GM23338 (cell line): ENCODE results near the gene SUB1. TPM values are rescaled to one million over a fixed set of nuclear protein-coding genes. Genes with fewer than 3 reads are reported as not detected.

Experiments used
- ATAC-seq: fragments of 200-7000 bp; cut with Tn5 transposase; 3 replicates; pipeline ENCODE4 v1.9.1; 2020
- DNase-seq: peaks from one replicate; pipeline ENCODE4 v3.0.0-alpha.2; 2015; ENCODE audit warnings: low spot score
- H2AFZ ChIP-seq: fragments of 200-600 bp; sonication (generic); 2 replicates; pipeline ENCODE4 v1.8.0; 2016; ENCODE audit warnings: antibody characterized with exemption, mild to moderate bottlenecking, moderate library complexity
- H3F3A ChIP-seq: fragments of 200-600 bp; sonication (generic); replicated peaks from 2 replicates; pipeline ENCODE4 v1.8.0; 2017; ENCODE audit warnings: antibody characterized with exemption, mixed run types, low read depth
- H3K27ac ChIP-seq: fragments of 200-600 bp; sonication (generic); 2 replicates; pipeline ENCODE4 v1.6.1; 2016; ENCODE audit warnings: low read depth
- H3K27me3 ChIP-seq: fragments of 200-600 bp; sonication (generic); 2 replicates; pipeline ENCODE4 v1.8.0; 2016; ENCODE audit warnings: mild to moderate bottlenecking, mixed run types, moderate library complexity; ENCODE audit not compliant: insufficient read depth
- H3K36me3 ChIP-seq: fragments of 200-600 bp; sonication (generic); 2 replicates; pipeline ENCODE4 v1.8.0; 2016; ENCODE audit warnings: mild to moderate bottlenecking; ENCODE audit not compliant: insufficient read depth
- H3K4me1 ChIP-seq: fragments of 200-600 bp; sonication (generic); 2 replicates; pipeline ENCODE4 v1.8.0; 2016; ENCODE audit warnings: mild to moderate bottlenecking, moderate library complexity; ENCODE audit not compliant: insufficient read depth
- H3K4me2 ChIP-seq: fragments of 200-600 bp; sonication (generic); 2 replicates; pipeline ENCODE4 v1.7.1; 2017; ENCODE audit warnings: mixed run types
- H3K4me3 ChIP-seq: fragments of 200-600 bp; sonication (generic); 2 replicates; pipeline ENCODE4 v1.6.1; 2016; ENCODE audit warnings: mixed run types
- H3K79me2 ChIP-seq: fragments of 200-600 bp; sonication (generic); replicated peaks from 2 replicates; pipeline ENCODE4 v1.8.0; 2017; ENCODE audit warnings: mild to moderate bottlenecking; ENCODE audit not compliant: insufficient read depth
- H3K9me2 ChIP-seq: fragments of 200-600 bp; sonication (generic); 2 replicates; pipeline ENCODE4 v1.8.0; 2017; ENCODE audit not compliant: insufficient read depth
- H4K20me1 ChIP-seq: fragments of 200-600 bp; sonication (generic); replicated peaks from 2 replicates; pipeline ENCODE4 v1.8.0; 2017; ENCODE audit warnings: mild to moderate bottlenecking; ENCODE audit not compliant: insufficient read depth
- H3K27ac Mint-ChIP-seq: 2 replicates; pipeline ENCODE4 v1.8.0; 2020; ENCODE audit warnings: inconsistent platforms, mild to moderate bottlenecking, moderate library complexity, mixed read lengths
- H3K27me3 Mint-ChIP-seq: 3 replicates; pipeline ENCODE4 v1.8.0; 2022; ENCODE audit warnings: low read depth, mild to moderate bottlenecking, moderate library complexity, mixed read lengths, inconsistent platforms; ENCODE audit not compliant: insufficient read depth, poor library complexity
- H3K36me3 Mint-ChIP-seq: 3 replicates; pipeline ENCODE4 v1.8.0; 2021; ENCODE audit warnings: low read depth, mild to moderate bottlenecking, inconsistent platforms, moderate library complexity, mixed read lengths
- H3K4me1 Mint-ChIP-seq: 3 replicates; pipeline ENCODE4 v1.8.0; 2020; ENCODE audit warnings: mild to moderate bottlenecking, inconsistent platforms, mixed read lengths
- H3K4me3 Mint-ChIP-seq: 3 replicates; pipeline ENCODE4 v1.8.0; 2021; ENCODE audit warnings: moderate library complexity, mild to moderate bottlenecking, inconsistent platforms, mixed read lengths
- H3K9me3 Mint-ChIP-seq: 3 replicates; pipeline ENCODE4 v1.8.0; 2020; ENCODE audit warnings: moderate library complexity, mild to moderate bottlenecking, inconsistent platforms, mixed read lengths
- CREB1 ChIP-seq: fragments of 250-450 bp; sonication (Bioruptor Pico); IDR thresholded peaks from 2 replicates; pipeline ENCODE4 v1.5.0; 2020; ENCODE audit warnings: low read depth, mild to moderate bottlenecking, moderate library complexity
- CTCF ChIP-seq, 2 experiments: fragments of 200-600 bp in 1 of 2; sonication (generic) in 1 of 2; conservative IDR thresholded peaks; 2 replicates each; pipeline versions ENCODE4 v1.5.1 to v1.6.1; 2016 to 2017; ENCODE audit warnings: antibody characterized with exemption in 2 of 2, low read depth in 2 of 2, mild to moderate bottlenecking in 2 of 2, moderate library complexity in 1 of 2
- ETS1 ChIP-seq: IDR thresholded peaks from 2 replicates; pipeline ENCODE4 v1.6.1; 2016; ENCODE audit warnings: antibody characterized with exemption
- EZH2 ChIP-seq: fragments of 200-600 bp; sonication (generic); IDR thresholded peaks from one replicate; pipeline ENCODE4 v1.8.0; 2017; ENCODE audit warnings: antibody characterized with exemption, mild to moderate bottlenecking, low read depth; ENCODE audit not compliant: unreplicated experiment
- EZH2phosphoT487 ChIP-seq: fragments of 200-600 bp; sonication (generic); IDR thresholded peaks from one replicate; pipeline ENCODE4 v1.8.1; 2018; ENCODE audit warnings: antibody characterized with exemption; ENCODE audit not compliant: unreplicated experiment
- JUNB ChIP-seq: IDR thresholded peaks from one replicate; pipeline ENCODE4 v1.6.1; 2016; ENCODE audit warnings: antibody characterized with exemption; ENCODE audit not compliant: unreplicated experiment
- NANOG ChIP-seq: IDR thresholded peaks from 2 replicates; pipeline ENCODE4 v1.6.1; 2016; ENCODE audit warnings: antibody characterized with exemption, borderline replicate concordance
- POLR2AphosphoS5 ChIP-seq: IDR thresholded peaks from 2 replicates; pipeline ENCODE4 v1.6.1; 2016; ENCODE audit warnings: antibody characterized with exemption, low read depth
- REST ChIP-seq: IDR thresholded peaks from one replicate; pipeline ENCODE4 v1.6.1; 2018; ENCODE audit warnings: antibody characterized with exemption; ENCODE audit not compliant: unreplicated experiment
- STAT1 ChIP-seq: IDR thresholded peaks from one replicate; pipeline ENCODE4 v1.6.1; 2016; ENCODE audit warnings: antibody characterized with exemption; ENCODE audit not compliant: unreplicated experiment
- ZNF114 ChIP-seq: fragments of 250-450 bp; sonication (Bioruptor Pico); IDR thresholded peaks from 2 replicates; pipeline ENCODE4 v1.5.0; 2020; ENCODE audit warnings: mild to moderate bottlenecking, moderate library complexity
- ZNF331 ChIP-seq: fragments of 250-450 bp; sonication (Bioruptor Pico); IDR thresholded peaks from 2 replicates; pipeline ENCODE4 v1.5.0; 2020; ENCODE audit warnings: low read depth, mild to moderate bottlenecking, moderate library complexity
- polyA plus RNA-seq: library from polyadenylated mRNA; unstranded; fragments of >200 nt; fragmentation: Nextera tagmentation; extraction: Ambion mirVana; gene quantifications from 2 replicates; pipeline ENCODE4 v1.2.1, GENCODE V29; 2016
- total RNA-seq: library from RNA; depleted of rRNA; stranded (reverse); fragments of >200 nt; shearing (Covaris generic); gene quantifications from 2 replicates; pipeline ENCODE4 v1.2.3, GENCODE V29; 2014
- TF ChIP-seq, protein P1 (sequence below): fragments of 250-450 bp; sonication (Bioruptor Pico); IDR thresholded peaks from 2 replicates; pipeline ENCODE4 v1.5.0; 2020; ENCODE audit warnings: mild to moderate bottlenecking, moderate library complexity

The SUB1 gene
- total and polyA plus RNA-seq, 2 experiments from 2014 or later, result 365 to 1,041 TPM

GRCh38 chr5:32605766-32606152 is 20.4 kb downstream of the SUB1 start:
- Mint-ChIP-seq H3K27ac (no peak overlapping the region), H3K27me3 (no peaks in the 10 kb centered on the region), H3K4me1 (no peaks in the 10 kb centered on the region), H3K36me3 (peaks cover 29% of the 10 kb centered on the region), H3K9me3 (no peaks in the 10 kb centered on the region), H3K4me3 (no peak overlapping the region)
- DNase-seq, result no peak
- Histone ChIP-seq H3K36me3 (peaks cover 6% of the 10 kb centered on the region; the same call in 1 of the 2 replicates), H3K4me1 (no peaks in the 10 kb centered on the region), H3K79me2 (0 out of 2 replicates have a peak, but pooled peaks cover 2% of the 10 kb centered on the region), H3K4me3 (no peak overlapping the region), H4K20me1 (peaks cover 1% of the 10 kb centered on the region; the same call in 1 of the 2 replicates), H2AFZ (no peak overlapping the region), H3F3A (no peaks in the 10 kb centered on the region), H3K4me2 (no peak overlapping the region), H3K9me2 (no peaks in the 10 kb centered on the region), H3K27ac (no peak overlapping the region; the same call in 1 of the 2 replicates), H3K27me3 (no peaks in the 10 kb centered on the region)
- ATAC-seq, result no peak; the same call in 2 of the 3 replicates
- TF ChIP-seq ZNF331 (CRISPR knock-in tag) (no peak), EZH2phosphoT487 (no peak), ZNF114 (CRISPR knock-in tag) (no peak), REST (no peak), CREB1 (no peak), CTCF (conservative IDR thresholded peaks at IDR 0.05; ENCODE audit: low read depth in 2 of 2) (no peak), JUNB (no peak), POLR2AphosphoS5 (no peak), EZH2 (no peak), STAT1 (no peak), ETS1 (no peak), NANOG (no peak)
- TF ChIP-seq, protein P1, sequence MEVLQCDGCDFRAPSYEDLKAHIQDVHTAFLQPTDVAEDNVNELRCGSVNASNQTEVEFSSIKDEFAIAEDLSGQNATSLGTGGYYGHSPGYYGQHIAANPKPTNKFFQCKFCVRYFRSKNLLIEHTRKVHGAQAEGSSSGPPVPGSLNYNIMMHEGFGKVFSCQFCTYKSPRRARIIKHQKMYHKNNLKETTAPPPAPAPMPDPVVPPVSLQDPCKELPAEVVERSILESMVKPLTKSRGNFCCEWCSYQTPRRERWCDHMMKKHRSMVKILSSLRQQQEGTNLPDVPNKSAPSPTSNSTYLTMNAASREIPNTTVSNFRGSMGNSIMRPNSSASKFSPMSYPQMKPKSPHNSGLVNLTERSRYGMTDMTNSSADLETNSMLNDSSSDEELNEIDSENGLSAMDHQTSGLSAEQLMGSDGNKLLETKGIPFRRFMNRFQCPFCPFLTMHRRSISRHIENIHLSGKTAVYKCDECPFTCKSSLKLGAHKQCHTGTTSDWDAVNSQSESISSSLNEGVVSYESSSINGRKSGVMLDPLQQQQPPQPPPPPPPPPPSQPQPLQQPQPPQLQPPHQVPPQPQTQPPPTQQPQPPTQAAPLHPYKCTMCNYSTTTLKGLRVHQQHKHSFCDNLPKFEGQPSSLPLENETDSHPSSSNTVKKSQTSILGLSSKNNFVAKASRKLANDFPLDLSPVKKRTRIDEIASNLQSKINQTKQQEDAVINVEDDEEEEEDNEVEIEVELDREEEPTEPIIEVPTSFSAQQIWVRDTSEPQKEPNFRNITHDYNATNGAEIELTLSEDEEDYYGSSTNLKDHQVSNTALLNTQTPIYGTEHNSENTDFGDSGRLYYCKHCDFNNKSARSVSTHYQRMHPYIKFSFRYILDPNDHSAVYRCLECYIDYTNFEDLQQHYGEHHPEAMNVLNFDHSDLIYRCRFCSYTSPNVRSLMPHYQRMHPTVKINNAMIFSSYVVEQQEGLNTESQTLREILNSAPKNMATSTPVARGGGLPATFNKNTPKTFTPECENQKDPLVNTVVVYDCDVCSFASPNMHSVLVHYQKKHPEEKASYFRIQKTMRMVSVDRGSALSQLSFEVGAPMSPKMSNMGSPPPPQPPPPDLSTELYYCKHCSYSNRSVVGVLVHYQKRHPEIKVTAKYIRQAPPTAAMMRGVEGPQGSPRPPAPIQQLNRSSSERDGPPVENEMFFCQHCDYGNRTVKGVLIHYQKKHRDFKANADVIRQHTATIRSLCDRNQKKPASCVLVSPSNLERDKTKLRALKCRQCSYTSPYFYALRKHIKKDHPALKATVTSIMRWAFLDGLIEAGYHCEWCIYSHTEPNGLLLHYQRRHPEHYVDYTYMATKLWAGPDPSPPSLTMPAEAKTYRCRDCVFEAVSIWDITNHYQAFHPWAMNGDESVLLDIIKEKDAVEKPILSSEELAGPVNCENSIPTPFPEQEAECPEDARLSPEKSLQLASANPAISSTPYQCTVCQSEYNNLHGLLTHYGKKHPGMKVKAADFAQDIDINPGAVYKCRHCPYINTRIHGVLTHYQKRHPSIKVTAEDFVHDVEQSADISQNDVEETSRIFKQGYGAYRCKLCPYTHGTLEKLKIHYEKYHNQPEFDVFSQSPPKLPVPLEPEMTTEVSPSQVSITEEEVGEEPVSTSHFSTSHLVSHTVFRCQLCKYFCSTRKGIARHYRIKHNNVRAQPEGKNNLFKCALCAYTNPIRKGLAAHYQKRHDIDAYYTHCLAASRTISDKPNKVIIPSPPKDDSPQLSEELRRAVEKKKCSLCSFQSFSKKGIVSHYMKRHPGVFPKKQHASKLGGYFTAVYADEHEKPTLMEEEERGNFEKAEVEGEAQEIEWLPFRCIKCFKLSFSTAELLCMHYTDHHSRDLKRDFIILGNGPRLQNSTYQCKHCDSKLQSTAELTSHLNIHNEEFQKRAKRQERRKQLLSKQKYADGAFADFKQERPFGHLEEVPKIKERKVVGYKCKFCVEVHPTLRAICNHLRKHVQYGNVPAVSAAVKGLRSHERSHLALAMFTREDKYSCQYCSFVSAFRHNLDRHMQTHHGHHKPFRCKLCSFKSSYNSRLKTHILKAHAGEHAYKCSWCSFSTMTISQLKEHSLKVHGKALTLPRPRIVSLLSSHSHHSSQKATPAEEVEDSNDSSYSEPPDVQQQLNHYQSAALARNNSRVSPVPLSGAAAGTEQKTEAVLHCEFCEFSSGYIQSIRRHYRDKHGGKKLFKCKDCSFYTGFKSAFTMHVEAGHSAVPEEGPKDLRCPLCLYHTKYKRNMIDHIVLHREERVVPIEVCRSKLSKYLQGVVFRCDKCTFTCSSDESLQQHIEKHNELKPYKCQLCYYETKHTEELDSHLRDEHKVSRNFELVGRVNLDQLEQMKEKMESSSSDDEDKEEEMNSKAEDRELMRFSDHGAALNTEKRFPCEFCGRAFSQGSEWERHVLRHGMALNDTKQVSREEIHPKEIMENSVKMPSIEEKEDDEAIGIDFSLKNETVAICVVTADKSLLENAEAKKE (CRISPR knock-in tag), result no peak
